ENCODE results near the gene PLA2G10. TPM values are rescaled to one million over a fixed set of nuclear protein-coding genes. Genes with fewer than 3 reads are reported as not detected.

Gene PLA2G10
- total and polyA plus RNA-seq, 9 of the 15 experiments (the other 6 are each of a cell fraction or from before 2014, with no cell fraction given), result not detected

- TF ChIP-seq MYC (IDR thresholded peaks at IDR 0.05; ENCODE audit: low read depth, low read length) (peak; percentile 79), MYC (CRISPR knock-in tag; IDR thresholded peaks at IDR 0.05; ENCODE audit: borderline replicate concordance, low read depth) (no peak), USF1 (CRISPR knock-in tag; IDR thresholded peaks at IDR 0.05) (peak; percentile 80), NCOR1 (IDR thresholded peaks at IDR 0.05) (0 out of 2 replicates have a peak, but pooled peaks have one; percentile 12), ZBTB40 (IDR thresholded peaks at IDR 0.05) (peak; percentile 89), ZBTB40 (CRISPR knock-in tag; IDR thresholded peaks at IDR 0.05) (no peak), THRB (CRISPR knock-in tag; conservative IDR thresholded peaks at IDR 0.05) (0 out of 2 replicates have a peak, but pooled peaks have one; percentile 2), RHOXF2B (CRISPR knock-in tag; conservative IDR thresholded peaks at IDR 0.05) (no peak), RBBP5 (IDR thresholded peaks at IDR 0.05; ENCODE audit: borderline replicate concordance, insufficient read depth, low read length, poor library complexity, severe bottlenecking) (peak; percentile 51), RB1 (IDR thresholded peaks at IDR 0.05; ENCODE audit: low read depth) (peak; percentile 54; the same call in 1 of the 2 replicates), ZBTB43 (CRISPR knock-in tag; IDR thresholded peaks at IDR 0.05) (peak; percentile 49; the same call in 1 of the 2 replicates), YY1 (IDR thresholded peaks at IDR 0.05; ENCODE audit: borderline replicate concordance in 1 of 3, control insufficient read depth in 1 of 3, extremely low read depth in 1 of 3, insufficient read depth in 3 of 3, insufficient read length in 1 of 3, insufficient replicate concordance in 2 of 3, low read depth in 1 of 3, low read length in 2 of 3) (peak in 2 of 3 experiments; percentile 50 to 76), NFRKB (IDR thresholded peaks at IDR 0.05; ENCODE audit: low read depth) (peak; percentile 35; the same call in 1 of the 2 replicates)
These were observed 61.2 kb downstream of the PLA2G10 start, which contains the start of gene BFAR (continued) for GRCh38 chr16:14632693-14633569.
